GM23248 (cell line): Measurements from ENCODE around the gene MICAL2. TPM values are rescaled to one million over a fixed set of nuclear protein-coding genes. Genes with fewer than 3 reads are reported as not detected.
"Not testable (repeated sequence)": the region's sequence is repeated elsewhere in the genome, so short reads cannot be mapped to it uniquely, and the experiment has no call there.

Experiments used
- DNase-seq: peaks from one replicate; pipeline ENCODE4 v3.0.0-alpha.2; 2015
- H2AFZ ChIP-seq: fragments of 200-600 bp; sonication (generic); 2 replicates; pipeline ENCODE4 v1.6.1; 2016; ENCODE audit warnings: antibody characterized with exemption
- H3F3A ChIP-seq: fragments of 200-600 bp; sonication (generic); 2 replicates; pipeline ENCODE4 v1.6.1; 2016; ENCODE audit warnings: mild to moderate bottlenecking, antibody characterized with exemption, mixed run types; ENCODE audit not compliant: insufficient read depth
- H3K27ac ChIP-seq: fragments of 200-600 bp; sonication (generic); 2 replicates; pipeline ENCODE4 v1.5.1; 2016; ENCODE audit warnings: mild to moderate bottlenecking
- H3K27me3 ChIP-seq: fragments of 200-600 bp; sonication (generic); replicated peaks from 2 replicates; pipeline ENCODE4 v1.6.1; 2016; ENCODE audit warnings: mild to moderate bottlenecking; ENCODE audit not compliant: insufficient read depth
- H3K36me3 ChIP-seq: fragments of 200-600 bp; sonication (generic); 2 replicates; pipeline ENCODE4 v1.6.1; 2016; ENCODE audit warnings: low read depth, mild to moderate bottlenecking
- H3K4me1 ChIP-seq: fragments of 200-600 bp; sonication (generic); 2 replicates; pipeline ENCODE4 v1.6.1; 2016; ENCODE audit warnings: mild to moderate bottlenecking; ENCODE audit not compliant: insufficient read depth
- H3K4me2 ChIP-seq: fragments of 200-600 bp; sonication (generic); one replicate; pipeline ENCODE4 v1.6.1; 2016; ENCODE audit warnings: mild to moderate bottlenecking; ENCODE audit not compliant: unreplicated experiment
- H3K4me3 ChIP-seq: fragments of 200-600 bp; sonication (generic); 2 replicates; pipeline ENCODE4 v1.5.1; 2016; ENCODE audit warnings: mild to moderate bottlenecking
- H3K79me2 ChIP-seq: fragments of 200-600 bp; sonication (generic); 2 replicates; pipeline ENCODE4 v1.6.1; 2016; ENCODE audit warnings: mild to moderate bottlenecking; ENCODE audit not compliant: insufficient read depth
- H3K9ac ChIP-seq: fragments of 200-600 bp; sonication (generic); 2 replicates; pipeline ENCODE4 v1.6.1; 2016; ENCODE audit warnings: mild to moderate bottlenecking
- H3K9me2 ChIP-seq: fragments of 200-600 bp; sonication (generic); 2 replicates; pipeline ENCODE4 v1.6.1; 2016; ENCODE audit warnings: mixed run types, mild to moderate bottlenecking, moderate library complexity; ENCODE audit not compliant: insufficient read depth
- H3K9me3 ChIP-seq: fragments of 200-600 bp; sonication (generic); one replicate; pipeline ENCODE4 v1.6.1; 2017; ENCODE audit warnings: low read depth
- H4K20me1 ChIP-seq: fragments of 200-600 bp; sonication (generic); 2 replicates; pipeline ENCODE4 v1.6.0; 2016; ENCODE audit not compliant: insufficient read depth
- EZH2 ChIP-seq: fragments of 200-600 bp; sonication (generic); IDR thresholded peaks from 2 replicates; pipeline ENCODE4 v1.6.1; 2018; ENCODE audit warnings: antibody characterized with exemption, mild to moderate bottlenecking; ENCODE audit not compliant: insufficient read depth, poor library complexity, severe bottlenecking
- EZH2phosphoT487 ChIP-seq: fragments of 200-600 bp; sonication (generic); IDR thresholded peaks from 2 replicates; pipeline ENCODE4 v1.6.1; 2018; ENCODE audit warnings: antibody characterized with exemption, moderate library complexity, mild to moderate bottlenecking, low read depth; ENCODE audit not compliant: insufficient read depth
- WGBS, 2 experiments: methylation state at CpG; one replicate each; pipeline ENCODE4 v1.1.6; 2015 to 2017; ENCODE audit warnings: low lambda C conversion rate in 2 of 2, low coverage in 1 of 2; ENCODE audit errors: missing lambda C conversion rate in 2 of 2; 5-methylcytosine and 5-hydroxymethylcytosine counted together
- in situ Hi-C: fragments of 300-500 bp; cut with MboI; formaldehyde crosslinking; loops from 2 replicates; pipeline ENCODE4 v1.15.0; 2020
- polyA plus RNA-seq: library from polyadenylated mRNA; unstranded; fragments of >200 nt; fragmentation: Nextera tagmentation; extraction: Ambion mirVana; gene quantifications from 2 replicates; pipeline ENCODE4 v1.2.1, GENCODE V29; 2016
- total RNA-seq: library from RNA; depleted of rRNA; stranded (reverse); fragments of >200 nt; shearing (Covaris generic); gene quantifications from 2 replicates; pipeline ENCODE4 v1.2.3, GENCODE V29; 2014

MICAL2 gene
- total and polyA plus RNA-seq, 2 experiments from 2014 or later: 83.3 to 158 TPM

DNA sequence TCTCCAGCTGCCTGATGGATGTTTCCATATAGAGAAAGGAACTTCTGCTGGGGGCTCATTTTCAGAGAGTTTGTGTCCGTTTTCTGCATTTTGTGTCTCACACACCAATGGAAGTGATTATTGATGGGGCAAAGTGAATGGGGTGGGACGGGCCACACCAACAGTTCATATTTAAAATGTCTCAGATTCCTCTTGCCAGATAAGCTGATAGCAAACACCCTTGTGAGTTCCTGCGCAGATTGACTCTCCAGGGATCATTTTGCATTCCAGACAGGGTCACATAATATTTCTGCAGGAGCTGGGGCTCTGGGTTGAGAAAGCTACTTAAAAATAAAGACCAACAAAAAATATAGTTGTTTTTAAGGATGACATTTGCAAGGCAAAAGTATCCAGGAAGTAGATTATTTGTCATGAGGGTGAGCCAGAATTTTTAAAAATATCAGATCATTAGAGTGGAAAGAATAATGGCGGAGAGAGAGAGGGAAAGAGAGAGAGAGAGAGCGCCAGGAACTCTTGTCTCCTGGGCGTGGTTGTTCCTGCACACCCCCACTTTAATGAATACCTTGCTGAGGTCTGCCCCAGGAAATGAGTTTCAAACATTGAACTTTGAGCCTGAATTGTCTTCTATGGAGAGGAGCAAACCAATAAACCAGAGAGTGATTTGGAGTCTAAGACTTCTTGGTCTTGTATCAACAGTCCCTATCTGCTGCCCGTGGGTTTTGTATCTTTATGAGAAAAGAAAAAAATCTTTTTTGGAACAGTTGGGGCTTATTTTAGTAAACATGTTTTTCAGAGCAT is 33.3 kb downstream of the MICAL2 start:
- peak overlapping the region; percentile 16 for H3K4me2 ChIP-seq

DNA sequence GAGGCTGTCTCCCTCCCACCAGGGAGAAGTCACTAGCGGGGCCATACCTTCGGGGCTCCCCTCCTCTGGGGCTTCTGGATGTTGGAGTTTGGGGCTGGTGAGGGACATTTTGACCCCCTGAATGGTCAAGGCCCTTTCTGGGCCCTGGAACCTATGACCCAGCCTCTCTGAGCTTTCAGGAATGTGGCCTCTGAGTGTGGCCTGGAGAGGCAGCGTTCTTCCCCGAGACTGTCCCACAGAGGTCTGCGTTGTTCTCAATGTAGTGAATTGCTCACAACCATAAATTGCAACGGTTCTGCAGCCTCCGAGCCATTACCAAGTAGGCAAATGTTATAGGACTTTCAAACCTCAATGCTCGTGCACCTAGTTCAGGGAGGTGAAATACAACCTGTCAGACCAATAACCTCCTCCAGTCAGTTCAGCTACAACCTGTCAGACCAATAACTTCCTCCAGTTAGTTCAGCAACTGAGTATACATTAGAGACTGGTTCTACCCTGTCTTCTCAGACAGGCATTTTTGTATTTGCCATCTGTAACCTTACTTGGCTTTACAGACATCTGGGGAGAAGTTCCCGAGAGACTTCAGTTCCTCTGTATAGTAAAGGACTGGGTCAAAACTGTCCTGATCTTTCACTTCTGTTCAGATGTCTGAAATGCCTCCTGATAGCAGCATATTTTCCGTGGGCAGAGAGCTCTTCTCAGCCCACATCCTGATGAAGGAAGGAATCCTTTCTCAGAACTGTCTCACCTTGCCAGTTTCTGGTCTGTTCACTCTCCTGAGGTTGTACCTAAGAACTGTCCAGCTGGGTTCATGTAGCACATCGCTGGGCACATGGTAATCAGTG is 34.2 kb downstream of the MICAL2 start:
- Histone ChIP-seq H3K79me2 (peaks cover 98% of the 10 kb centered on the region), H3K36me3 (peaks cover 28% of the 10 kb centered on the region), H3K27ac (no peak overlapping the region), H2AFZ (no peak overlapping the region), H3K9ac (no peak overlapping the region), H3K27me3 (no peaks in the 10 kb centered on the region), H3K4me3 (no peak overlapping the region), H4K20me1 (no peaks in the 10 kb centered on the region), H3K9me3 (no peaks in the 10 kb centered on the region), H3K4me1 (peaks cover 25% of the 10 kb centered on the region), H3F3A (peaks cover 29% of the 10 kb centered on the region), H3K9me2 (no peaks in the 10 kb centered on the region), H3K4me2 (no peak overlapping the region)
- no peak for TF ChIP-seq EZH2phosphoT487
- no peak for DNase-seq
- in situ Hi-C loops: no loop called here
- 85 to 87% methylated on average over 11 of the region's 11 CpGs for WGBS, 2 experiments

More for the DNA sequence above, 33.3 kb downstream of the MICAL2 start:
- H2AFZ ChIP-seq: no peak overlapping the region
- in situ Hi-C loops: no loop called here
- no peaks in the 10 kb centered on the region for H3K27me3 ChIP-seq
- H3K27ac ChIP-seq: no peak overlapping the region
- no peaks in the 10 kb centered on the region for H4K20me1 ChIP-seq
- H3K9me2 ChIP-seq: no peaks in the 10 kb centered on the region
- WGBS, 2 experiments: 65 to 68% methylated on average over 7 of the region's 7 CpGs
- H3K9me3 ChIP-seq: no peaks in the 10 kb centered on the region
- no peak for DNase-seq
- no peak overlapping the region for H3K4me3 ChIP-seq
- TF ChIP-seq EZH2phosphoT487 (no peak), EZH2 (no peak)
- no peak overlapping the region for H3K9ac ChIP-seq
- peaks cover 98% of the 10 kb centered on the region for H3K79me2 ChIP-seq
- peaks cover 27% of the 10 kb centered on the region for H3F3A ChIP-seq
- peaks cover 28% of the 10 kb centered on the region for H3K36me3 ChIP-seq
- peaks cover 25% of the 10 kb centered on the region for H3K4me1 ChIP-seq

DNA sequence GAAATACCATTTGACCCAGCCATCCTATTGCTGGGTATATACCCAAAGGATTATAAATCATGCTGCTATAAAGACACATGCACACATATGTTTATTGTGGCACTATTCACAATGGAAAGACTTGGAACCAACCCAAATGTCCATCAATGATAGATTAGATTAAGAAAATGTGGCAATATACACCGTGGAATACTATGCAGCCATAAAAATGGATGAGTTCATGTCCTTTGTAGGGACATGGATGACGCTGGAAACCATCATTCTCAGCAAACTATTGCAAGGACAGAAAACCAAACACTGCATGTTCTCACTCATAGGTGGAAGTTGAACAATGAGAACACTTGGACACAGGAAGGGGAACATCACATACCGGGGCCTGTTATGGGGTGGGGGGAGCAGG is 36.3 kb downstream of the MICAL2 start:
- H3K9me3 ChIP-seq, H4K20me1 ChIP-seq, H3K27ac ChIP-seq, H2AFZ ChIP-seq, H3K4me2 ChIP-seq, H3K9ac ChIP-seq, H3K27me3 ChIP-seq, H3K36me3 ChIP-seq, H3K9me2 ChIP-seq, DNase-seq, H3K4me3 ChIP-seq, in situ Hi-C loops: not testable (repeated sequence)
- Histone ChIP-seq H3F3A (peaks cover 38% of the 10 kb centered on the region; the same call in 1 of the 2 replicates), H3K4me1 (peaks cover 25% of the 10 kb centered on the region), H3K79me2 (peaks cover 98% of the 10 kb centered on the region)
- WGBS, 2 experiments: 95 to 96% methylated on average over 2 to 3 of the region's 3 CpGs

- no peak for TF ChIP-seq EZH2phosphoT487
- no peak for TF ChIP-seq EZH2
- H3K36me3 ChIP-seq: no peaks in the 10 kb centered on the region; the same call in 1 of the 2 replicates
- no peak overlapping the region for H3K27ac ChIP-seq
- no peaks in the 10 kb centered on the region for H3K9me3 ChIP-seq
- peaks cover 38% of the 10 kb centered on the region; the same call in 1 of the 2 replicates for H3F3A ChIP-seq
- H3K4me1 ChIP-seq: peaks cover 25% of the 10 kb centered on the region
- 87 to 89% methylated on average over 5 of the region's 5 CpGs for WGBS, 2 experiments
- DNase-seq: no peak
- in situ Hi-C loops: no loop called here
- no peaks in the 10 kb centered on the region for H3K9me2 ChIP-seq
- no peak overlapping the region for H3K4me3 ChIP-seq
- peaks cover 98% of the 10 kb centered on the region for H3K79me2 ChIP-seq
- H4K20me1 ChIP-seq: no peaks in the 10 kb centered on the region
- no peaks in the 10 kb centered on the region for H3K27me3 ChIP-seq
- no peak overlapping the region for H2AFZ ChIP-seq
- H3K4me2 ChIP-seq: no peak overlapping the region
- H3K9ac ChIP-seq: no peak overlapping the region
Measured at GRCh38 chr11:12147827-12148226, 37.4 kb downstream of the MICAL2 start.
